Astrocyte (in vitro differentiated cells and primary cell): Measurements from ENCODE around the gene CMSS1. TPM values are rescaled to one million over a fixed set of nuclear protein-coding genes. Genes with fewer than 3 reads are reported as not detected.
A peak's percentile ranks its signal among the peaks of the same experiment; 100 is the strongest.

Experiments used
- DNase-seq: peaks from one replicate; pipeline ENCODE4 v3.0.0-alpha.2; 2010; ENCODE audit warnings: low read depth
- FAIRE-seq: peaks from 2 replicates; lab custom pipeline; 2011; peaks lifted over from hg19 to GRCh38; lab: Jason Lieb, UNC
- H2AFZ ChIP-seq: 2 replicates; pipeline ENCODE4 v1.6.0; 2012; ENCODE audit warnings: low read depth, low read length, inconsistent platforms
- H3K27ac ChIP-seq: 2 replicates; pipeline ENCODE4 v1.5.1; 2011; ENCODE audit warnings: low read depth, low read length, inconsistent platforms
- H3K27me3 ChIP-seq: 2 replicates; pipeline ENCODE4 v1.6.0; 2011; ENCODE audit warnings: low read length, inconsistent platforms; ENCODE audit not compliant: insufficient read depth
- H3K36me3 ChIP-seq: 2 replicates; pipeline ENCODE4 v1.5.1; 2011; ENCODE audit warnings: low read length, inconsistent platforms; ENCODE audit not compliant: insufficient read depth
- H3K4me1 ChIP-seq: 2 replicates; pipeline ENCODE4 v1.5.1; 2011; ENCODE audit warnings: low read length, inconsistent platforms; ENCODE audit not compliant: insufficient read depth
- H3K4me2 ChIP-seq: 2 replicates; pipeline ENCODE4 v1.6.0; 2012; ENCODE audit warnings: low read length, inconsistent platforms
- H3K4me3 ChIP-seq: 2 replicates; pipeline ENCODE4 v1.5.1; 2011; ENCODE audit warnings: low read depth, mild to moderate bottlenecking, low read length, inconsistent platforms; ENCODE audit not compliant: insufficient read depth
- H3K79me2 ChIP-seq: 2 replicates; pipeline ENCODE4 v1.6.0; 2012; ENCODE audit warnings: mild to moderate bottlenecking, low read length, inconsistent platforms; ENCODE audit not compliant: insufficient read depth
- H3K9ac ChIP-seq: 2 replicates; pipeline ENCODE4 v1.6.0; 2012; ENCODE audit warnings: mild to moderate bottlenecking, low read length, inconsistent platforms
- H3K9me3 ChIP-seq: 2 replicates; pipeline ENCODE4 v1.5.1; 2012; ENCODE audit warnings: low read depth, mild to moderate bottlenecking, low read length, inconsistent platforms; ENCODE audit not compliant: insufficient read depth
- H4K20me1 ChIP-seq: 2 replicates; pipeline ENCODE4 v1.6.0; 2012; ENCODE audit warnings: low read length, inconsistent platforms; ENCODE audit not compliant: insufficient read depth
- H3K27ac Mint-ChIP-seq: one replicate; pipeline ENCODE4 v1.8.0; 2021; ENCODE audit warnings: mild to moderate bottlenecking, mixed read lengths; ENCODE audit not compliant: unreplicated experiment
- H3K27me3 Mint-ChIP-seq: one replicate; pipeline ENCODE4 v1.8.0; 2021; ENCODE audit warnings: low read depth, mixed read lengths; ENCODE audit not compliant: unreplicated experiment
- H3K36me3 Mint-ChIP-seq: one replicate; pipeline ENCODE4 v1.8.0; 2021; ENCODE audit warnings: low read depth, mixed read lengths; ENCODE audit not compliant: unreplicated experiment
- H3K4me1 Mint-ChIP-seq: one replicate; pipeline ENCODE4 v1.8.0; 2021; ENCODE audit warnings: low read depth, mixed read lengths; ENCODE audit not compliant: unreplicated experiment
- H3K4me3 Mint-ChIP-seq: one replicate; pipeline ENCODE4 v1.8.0; 2021; ENCODE audit warnings: mild to moderate bottlenecking, moderate library complexity, mixed read lengths; ENCODE audit not compliant: unreplicated experiment
- H3K9me3 Mint-ChIP-seq: one replicate; pipeline ENCODE4 v1.8.0; 2021; ENCODE audit warnings: mild to moderate bottlenecking, mixed read lengths; ENCODE audit not compliant: unreplicated experiment
- CTCF ChIP-seq: IDR thresholded peaks from 2 replicates; pipeline ENCODE4 v1.5.1; 2011; ENCODE audit warnings: low read depth, mild to moderate bottlenecking, inconsistent platforms, low read length, moderate library complexity; ENCODE audit not compliant: insufficient read depth
- EZH2 ChIP-seq: IDR thresholded peaks from 2 replicates; pipeline ENCODE4 v1.6.1; 2012; ENCODE audit warnings: mild to moderate bottlenecking, low read length, inconsistent platforms; ENCODE audit not compliant: insufficient read depth
- total RNA-seq: library from RNA; stranded (reverse); gene quantifications from 2 replicates; pipeline ENCODE4 v1.2.1, GENCODE V29; 2021

The CMSS1 gene
- total RNA-seq, 1 donor from 2014 or later: 12.5 TPM

DNA sequence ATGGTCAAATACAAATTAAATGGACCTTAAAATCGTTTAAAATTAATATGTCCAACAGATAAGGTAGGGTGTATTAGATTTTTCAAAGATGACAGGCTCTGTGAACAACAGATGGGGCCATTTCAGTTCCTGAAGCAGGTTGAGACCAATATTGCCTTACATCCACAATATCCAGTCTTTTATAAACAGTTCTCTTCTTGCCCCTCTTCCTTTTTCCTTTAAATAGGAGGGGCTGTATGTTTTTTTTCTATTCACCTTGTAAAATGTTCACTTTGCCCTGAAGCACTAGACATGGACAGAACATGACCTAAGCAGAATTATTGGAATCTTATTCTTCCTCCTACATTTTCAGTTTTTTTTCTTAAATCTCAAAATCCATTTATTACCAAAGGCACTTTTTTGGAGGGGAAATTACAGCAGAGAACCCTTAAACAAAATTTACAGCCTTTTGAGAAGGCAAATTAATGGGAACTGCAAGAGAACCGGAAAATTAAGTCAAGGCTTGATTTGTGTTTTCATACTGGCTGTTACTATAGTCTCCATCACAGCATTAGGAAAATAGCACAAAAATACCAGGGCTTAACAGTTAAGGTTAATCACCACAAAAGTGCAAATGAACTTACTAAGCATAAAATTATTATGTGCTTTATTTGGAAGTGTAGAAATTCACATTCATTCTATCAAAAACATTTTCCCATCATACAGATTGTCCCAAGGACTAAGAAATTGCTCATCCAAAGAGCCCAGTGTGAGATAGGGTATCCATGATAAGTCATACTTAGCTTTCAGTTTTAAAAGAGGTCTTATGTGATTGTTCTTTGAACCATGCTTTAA is 55.8 kb downstream of the CMSS1 start:
- Mint-ChIP-seq H3K27me3 (no peaks in the 10 kb centered on the region), H3K27ac (peak overlapping the region; percentile 96), H3K9me3 (no peaks in the 10 kb centered on the region), H3K4me1 (peaks cover 50% of the 10 kb centered on the region), H3K36me3 (peaks cover 29% of the 10 kb centered on the region), H3K4me3 (peak overlapping the region; percentile 98)
- Histone ChIP-seq H3K36me3 (peaks cover 14% of the 10 kb centered on the region), H3K4me2 (peak overlapping the region; percentile 83), H3K4me3 (peak overlapping the region; percentile 96), H3K4me1 (peaks cover 38% of the 10 kb centered on the region), H2AFZ (no peak overlapping the region), H3K79me2 (peaks cover 75% of the 10 kb centered on the region), H3K27me3 (no peaks in the 10 kb centered on the region), H3K27ac (peak overlapping the region; percentile 94), H3K9me3 (no peaks in the 10 kb centered on the region), H4K20me1 (peaks cover 46% of the 10 kb centered on the region), H3K9ac (peak overlapping the region; percentile 98)
- FAIRE-seq (peak; percentile 23), DNase-seq (no peak)
- no peak for TF ChIP-seq CTCF
- no peak for TF ChIP-seq EZH2

- Mint-ChIP-seq H3K36me3 (peaks cover 25% of the 10 kb centered on the region), H3K27me3 (no peaks in the 10 kb centered on the region), H3K9me3 (no peaks in the 10 kb centered on the region), H3K27ac (peak overlapping the region; percentile 96), H3K4me1 (peaks cover 42% of the 10 kb centered on the region), H3K4me3 (peak overlapping the region; percentile 98)
- peaks cover 65% of the 10 kb centered on the region for H3K79me2 ChIP-seq
- no peak for TF ChIP-seq CTCF
- TF ChIP-seq EZH2: no peak
- H3K4me3 ChIP-seq: peak overlapping the region; percentile 96
- peak overlapping the region; percentile 98 for H3K9ac ChIP-seq
- H3K4me2 ChIP-seq: peak overlapping the region; percentile 83
- no peak overlapping the region for H2AFZ ChIP-seq
- peaks cover 40% of the 10 kb centered on the region for H4K20me1 ChIP-seq
- peak overlapping the region; percentile 94 for H3K27ac ChIP-seq
- H3K36me3 ChIP-seq: peaks cover 14% of the 10 kb centered on the region
- FAIRE-seq (no peak), DNase-seq (no peak)
- H3K4me1 ChIP-seq: peaks cover 38% of the 10 kb centered on the region
- H3K9me3 ChIP-seq: no peaks in the 10 kb centered on the region
- no peaks in the 10 kb centered on the region for H3K27me3 ChIP-seq
These were observed 56.8 kb downstream of the CMSS1 start for GRCh38 chr3:99874237-99875002.
